ENCODE measurements around the gene RAPGEF4. TPM values are rescaled to one million over a fixed set of nuclear protein-coding genes. Genes with fewer than 3 reads are reported as not detected.

Gene RAPGEF4
- total and polyA plus RNA-seq, 2 of the 8 experiments (the other 6 are each of a cell fraction or from before 2014, with no cell fraction given), result 1.2 to 2.6 TPM

DNA sequence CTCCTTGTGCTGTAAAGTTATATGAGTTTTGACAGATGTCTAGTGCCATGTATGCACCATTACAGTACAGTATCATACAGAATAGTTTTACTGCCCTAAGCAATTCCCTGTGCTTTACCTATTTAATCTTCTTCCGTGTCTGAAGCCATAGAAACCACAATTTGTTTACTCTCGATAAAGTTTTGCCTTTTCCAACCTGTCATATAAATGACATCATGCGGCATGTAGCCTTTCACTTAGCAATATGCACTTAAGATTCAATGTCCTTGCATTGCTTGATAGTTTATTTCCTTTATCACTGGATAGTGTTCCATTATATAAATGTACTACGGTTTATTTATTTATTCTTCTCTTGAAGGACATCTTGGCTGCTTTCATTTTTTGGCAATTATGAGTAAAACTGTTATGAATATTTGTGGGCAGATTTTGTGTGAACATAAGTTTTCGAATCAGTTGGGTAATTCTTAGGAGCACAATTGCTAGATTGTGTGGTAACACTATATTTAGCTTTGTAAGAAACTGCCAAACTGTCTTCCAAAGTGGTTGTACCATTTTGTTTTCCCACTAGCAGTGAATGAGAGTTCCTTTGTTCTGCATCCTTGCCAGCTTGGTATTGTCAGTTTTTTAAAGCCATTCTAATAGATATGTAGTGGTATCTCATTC lies 203.2 kb downstream of the RAPGEF4 start:
- Histone ChIP-seq H2BK20ac (ENCODE audit: low read length) (no peak overlapping the region), H3K4ac (replicated peaks; ENCODE audit: insufficient read length, low read depth, low read length) (no peak overlapping the region), H3K4me2 (ENCODE audit: insufficient read depth in 1 of 2, low read depth in 2 of 2, low read length in 2 of 2) (no peak overlapping the region), H3K36me3 (ENCODE audit: control insufficient read depth in 2 of 4, insufficient read depth in 4 of 4, low read length in 3 of 4) (no peaks in the 10 kb centered on the region), H3K23ac (ENCODE audit: insufficient read length) (no peak overlapping the region), H3K23me2 (ENCODE audit: low read depth, low read length) (no peaks in the 10 kb centered on the region), H3K56ac (replicated peaks; ENCODE audit: insufficient read length, low read depth, low read length) (no peak overlapping the region), H4K91ac (replicated peaks; ENCODE audit: insufficient read length, low read length) (no peak overlapping the region), H2BK5ac (ENCODE audit: low read depth, low read length) (no peak overlapping the region), H2AK5ac (ENCODE audit: low read depth, low read length) (no peak overlapping the region), H4K5ac (ENCODE audit: insufficient read length, low read depth, low read length) (no peak overlapping the region), H3K18ac (ENCODE audit: extremely low read depth, low read length) (no peak overlapping the region), H3K4me1 (replicated peaks in 1 of 4; ENCODE audit: control insufficient read depth in 3 of 4, insufficient read depth in 4 of 4, low read length in 3 of 4) (no peaks in the 10 kb centered on the region), H3K79me2 (ENCODE audit: control insufficient read depth in 1 of 2, insufficient read depth in 2 of 2, low read length in 2 of 2) (no peaks in the 10 kb centered on the region), H2BK120ac (replicated peaks; ENCODE audit: low read depth, low read length) (no peak overlapping the region), H2BK15ac (ENCODE audit: low read length) (no peak overlapping the region), H3K9ac (replicated peaks in 1 of 4; ENCODE audit: extremely low read depth in 1 of 4, low read depth in 3 of 4, low read length in 3 of 4) (no peak overlapping the region), H3K14ac (ENCODE audit: insufficient read length) (no peak overlapping the region), H4K20me1 (replicated peaks in 1 of 2; ENCODE audit: control insufficient read depth in 1 of 2, insufficient read depth in 2 of 2, low read length in 2 of 2) (no peaks in the 10 kb centered on the region), H3K79me1 (ENCODE audit: low read depth, low read length) (no peaks in the 10 kb centered on the region), H2BK12ac (ENCODE audit: low read depth, low read length) (no peak overlapping the region), H3K9me3 (ENCODE audit: insufficient read depth in 2 of 2, low read depth in 1 of 2, low read length in 1 of 2) (no peaks in the 10 kb centered on the region), H4K8ac (ENCODE audit: extremely low read depth, insufficient read depth, low read length) (no peak overlapping the region), H3K27ac (ENCODE audit: low read depth, low read length) (no peak overlapping the region), H3K4me3 (ENCODE audit: extremely low read depth in 1 of 4, insufficient read depth in 2 of 4, low read depth in 3 of 4, low read length in 4 of 4) (no peak overlapping the region), H2AFZ (ENCODE audit: low read length) (no peak overlapping the region), H3K27me3 (replicated peaks in 1 of 4; ENCODE audit: control insufficient read depth in 3 of 4, extremely low read depth in 1 of 4, insufficient read depth in 3 of 4, low read length in 3 of 4) (no peaks in the 10 kb centered on the region)
- no peak for FAIRE-seq
- DNase-seq (ENCODE audit: low read depth in 1 of 2, low spot score in 2 of 2), result no peak
- 90% methylated on average over 5 of the region's 5 CpGs; no CpG with 5 or more reads in 1 of the 2 experiments for whole genome bisulfite sequencing, 2 experiments (ENCODE audit: extremely low coverage in 1 of 2, insufficient coverage in 1 of 2, insufficient read length in 1 of 2, insufficient replicate concordance in 2 of 2, low coverage in 1 of 2, low lambda C conversion rate in 2 of 2, missing lambda C conversion rate in 1 of 2)
- ChIA-PET POLR2A (ENCODE audit: partially characterized antibody) (no interaction called here), CTCF (ENCODE audit: partially characterized antibody) (no interaction called here)
- TF ChIP-seq JUND (IDR thresholded peaks at IDR 0.05; ENCODE audit: low read length), result no peak
- TF ChIP-seq HDAC6 (IDR thresholded peaks at IDR 0.05; ENCODE audit: low read depth, low read length), result no peak
- TF ChIP-seq CREB1 (IDR thresholded peaks at IDR 0.05), result no peak
- TF ChIP-seq BRCA1 (IDR thresholded peaks at IDR 0.05; ENCODE audit: low read depth, low read length), result no peak
- TF ChIP-seq, protein P1, sequence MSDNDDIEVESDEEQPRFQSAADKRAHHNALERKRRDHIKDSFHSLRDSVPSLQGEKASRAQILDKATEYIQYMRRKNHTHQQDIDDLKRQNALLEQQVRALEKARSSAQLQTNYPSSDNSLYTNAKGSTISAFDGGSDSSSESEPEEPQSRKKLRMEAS (IDR thresholded peaks at IDR 0.05), result no peak
- TF ChIP-seq CBX5 (IDR thresholded peaks at IDR 0.05; ENCODE audit: low read depth, low read length), result no peak
- TF ChIP-seq EGR1 (IDR thresholded peaks at IDR 0.05; ENCODE audit: borderline replicate concordance, low read depth, low read length), result no peak
- no peak for TF ChIP-seq CTBP2 (IDR thresholded peaks at IDR 0.05; ENCODE audit: borderline replicate concordance, insufficient read depth, insufficient read length, low read length)
- TF ChIP-seq, protein P2, sequence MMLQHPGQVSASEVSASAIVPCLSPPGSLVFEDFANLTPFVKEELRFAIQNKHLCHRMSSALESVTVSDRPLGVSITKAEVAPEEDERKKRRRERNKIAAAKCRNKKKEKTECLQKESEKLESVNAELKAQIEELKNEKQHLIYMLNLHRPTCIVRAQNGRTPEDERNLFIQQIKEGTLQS (IDR thresholded peaks at IDR 0.05; ENCODE audit: insufficient read depth, low read depth, low read length), result no peak
- TF ChIP-seq SAP30 (IDR thresholded peaks at IDR 0.05; ENCODE audit: insufficient read depth, insufficient replicate concordance, low read length), result no peak
- no peak for TF ChIP-seq SIN3A (conservative IDR thresholded peaks at IDR 0.05 in 1 of 2, IDR thresholded peaks at IDR 0.05 in 1 of 2; ENCODE audit: low read depth in 1 of 2, low read length in 2 of 2)
- no peak for TF ChIP-seq SP1 (IDR thresholded peaks at IDR 0.05; ENCODE audit: low read depth, low read length)
- TF ChIP-seq BACH1 (IDR thresholded peaks at IDR 0.05; ENCODE audit: low read length), result no peak
- no peak for TF ChIP-seq TAF1 (IDR thresholded peaks at IDR 0.05; ENCODE audit: low read depth, low read length)

All from H1 (cell line).